ENCODE data around the gene ZNF205. TPM values are rescaled to one million over a fixed set of nuclear protein-coding genes. Genes with fewer than 3 reads are reported as not detected.

The ZNF205 gene
- total and polyA plus RNA-seq, 2 experiments from 2014 or later, result 16.6 to 29.1 TPM

DNA sequence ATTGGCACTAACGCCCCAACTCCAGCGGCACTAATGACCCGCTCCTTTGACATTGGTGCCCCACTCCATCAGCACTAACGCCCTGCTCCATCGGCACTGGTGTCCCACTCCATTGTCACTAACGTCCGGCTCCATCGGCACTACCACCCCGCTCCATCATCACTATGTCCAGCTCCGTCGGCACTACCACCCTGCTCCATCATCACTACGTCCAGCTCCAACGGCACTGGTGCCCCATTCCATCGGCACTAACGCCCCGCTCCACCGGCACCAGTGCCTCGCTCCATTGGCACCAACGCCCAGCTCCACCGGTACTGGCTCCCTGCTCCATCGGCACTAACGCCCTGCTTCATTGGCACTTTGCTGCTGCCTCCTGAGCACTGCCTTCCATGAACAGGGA is 29.9 kb downstream of the ZNF205 start (continued):
- TF ChIP-seq, protein P1, sequence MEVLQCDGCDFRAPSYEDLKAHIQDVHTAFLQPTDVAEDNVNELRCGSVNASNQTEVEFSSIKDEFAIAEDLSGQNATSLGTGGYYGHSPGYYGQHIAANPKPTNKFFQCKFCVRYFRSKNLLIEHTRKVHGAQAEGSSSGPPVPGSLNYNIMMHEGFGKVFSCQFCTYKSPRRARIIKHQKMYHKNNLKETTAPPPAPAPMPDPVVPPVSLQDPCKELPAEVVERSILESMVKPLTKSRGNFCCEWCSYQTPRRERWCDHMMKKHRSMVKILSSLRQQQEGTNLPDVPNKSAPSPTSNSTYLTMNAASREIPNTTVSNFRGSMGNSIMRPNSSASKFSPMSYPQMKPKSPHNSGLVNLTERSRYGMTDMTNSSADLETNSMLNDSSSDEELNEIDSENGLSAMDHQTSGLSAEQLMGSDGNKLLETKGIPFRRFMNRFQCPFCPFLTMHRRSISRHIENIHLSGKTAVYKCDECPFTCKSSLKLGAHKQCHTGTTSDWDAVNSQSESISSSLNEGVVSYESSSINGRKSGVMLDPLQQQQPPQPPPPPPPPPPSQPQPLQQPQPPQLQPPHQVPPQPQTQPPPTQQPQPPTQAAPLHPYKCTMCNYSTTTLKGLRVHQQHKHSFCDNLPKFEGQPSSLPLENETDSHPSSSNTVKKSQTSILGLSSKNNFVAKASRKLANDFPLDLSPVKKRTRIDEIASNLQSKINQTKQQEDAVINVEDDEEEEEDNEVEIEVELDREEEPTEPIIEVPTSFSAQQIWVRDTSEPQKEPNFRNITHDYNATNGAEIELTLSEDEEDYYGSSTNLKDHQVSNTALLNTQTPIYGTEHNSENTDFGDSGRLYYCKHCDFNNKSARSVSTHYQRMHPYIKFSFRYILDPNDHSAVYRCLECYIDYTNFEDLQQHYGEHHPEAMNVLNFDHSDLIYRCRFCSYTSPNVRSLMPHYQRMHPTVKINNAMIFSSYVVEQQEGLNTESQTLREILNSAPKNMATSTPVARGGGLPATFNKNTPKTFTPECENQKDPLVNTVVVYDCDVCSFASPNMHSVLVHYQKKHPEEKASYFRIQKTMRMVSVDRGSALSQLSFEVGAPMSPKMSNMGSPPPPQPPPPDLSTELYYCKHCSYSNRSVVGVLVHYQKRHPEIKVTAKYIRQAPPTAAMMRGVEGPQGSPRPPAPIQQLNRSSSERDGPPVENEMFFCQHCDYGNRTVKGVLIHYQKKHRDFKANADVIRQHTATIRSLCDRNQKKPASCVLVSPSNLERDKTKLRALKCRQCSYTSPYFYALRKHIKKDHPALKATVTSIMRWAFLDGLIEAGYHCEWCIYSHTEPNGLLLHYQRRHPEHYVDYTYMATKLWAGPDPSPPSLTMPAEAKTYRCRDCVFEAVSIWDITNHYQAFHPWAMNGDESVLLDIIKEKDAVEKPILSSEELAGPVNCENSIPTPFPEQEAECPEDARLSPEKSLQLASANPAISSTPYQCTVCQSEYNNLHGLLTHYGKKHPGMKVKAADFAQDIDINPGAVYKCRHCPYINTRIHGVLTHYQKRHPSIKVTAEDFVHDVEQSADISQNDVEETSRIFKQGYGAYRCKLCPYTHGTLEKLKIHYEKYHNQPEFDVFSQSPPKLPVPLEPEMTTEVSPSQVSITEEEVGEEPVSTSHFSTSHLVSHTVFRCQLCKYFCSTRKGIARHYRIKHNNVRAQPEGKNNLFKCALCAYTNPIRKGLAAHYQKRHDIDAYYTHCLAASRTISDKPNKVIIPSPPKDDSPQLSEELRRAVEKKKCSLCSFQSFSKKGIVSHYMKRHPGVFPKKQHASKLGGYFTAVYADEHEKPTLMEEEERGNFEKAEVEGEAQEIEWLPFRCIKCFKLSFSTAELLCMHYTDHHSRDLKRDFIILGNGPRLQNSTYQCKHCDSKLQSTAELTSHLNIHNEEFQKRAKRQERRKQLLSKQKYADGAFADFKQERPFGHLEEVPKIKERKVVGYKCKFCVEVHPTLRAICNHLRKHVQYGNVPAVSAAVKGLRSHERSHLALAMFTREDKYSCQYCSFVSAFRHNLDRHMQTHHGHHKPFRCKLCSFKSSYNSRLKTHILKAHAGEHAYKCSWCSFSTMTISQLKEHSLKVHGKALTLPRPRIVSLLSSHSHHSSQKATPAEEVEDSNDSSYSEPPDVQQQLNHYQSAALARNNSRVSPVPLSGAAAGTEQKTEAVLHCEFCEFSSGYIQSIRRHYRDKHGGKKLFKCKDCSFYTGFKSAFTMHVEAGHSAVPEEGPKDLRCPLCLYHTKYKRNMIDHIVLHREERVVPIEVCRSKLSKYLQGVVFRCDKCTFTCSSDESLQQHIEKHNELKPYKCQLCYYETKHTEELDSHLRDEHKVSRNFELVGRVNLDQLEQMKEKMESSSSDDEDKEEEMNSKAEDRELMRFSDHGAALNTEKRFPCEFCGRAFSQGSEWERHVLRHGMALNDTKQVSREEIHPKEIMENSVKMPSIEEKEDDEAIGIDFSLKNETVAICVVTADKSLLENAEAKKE (CRISPR knock-in tag; IDR thresholded peaks at IDR 0.05), result no peak
- no peak for TF ChIP-seq EZH2 (IDR thresholded peaks at IDR 0.05; ENCODE audit: low read depth, unreplicated experiment)
- TF ChIP-seq NANOG (IDR thresholded peaks at IDR 0.05; ENCODE audit: borderline replicate concordance), result no peak

DNA sequence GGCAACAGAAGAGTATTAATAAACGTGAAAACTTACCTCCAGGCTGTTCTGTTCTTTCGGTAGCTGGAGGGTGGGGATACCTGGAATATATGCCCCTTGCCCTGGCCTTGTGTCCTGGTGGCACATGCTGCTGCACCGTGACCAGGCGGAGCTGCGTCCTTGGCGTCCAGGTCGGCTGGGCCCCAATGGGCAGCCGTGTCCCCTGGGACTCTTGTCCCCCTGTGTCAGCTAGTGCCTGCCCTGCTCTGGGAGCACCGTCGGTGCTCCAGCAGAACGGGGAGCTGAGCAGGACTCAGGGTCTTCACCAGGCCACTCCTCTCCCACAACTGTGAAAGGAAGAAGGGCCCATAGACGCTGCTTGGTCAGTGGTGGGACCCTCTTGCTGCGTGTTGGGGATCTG is 30.4 kb downstream of the ZNF205 start:
- H2AFZ ChIP-seq, result no peak overlapping the region
- peaks cover 17% of the 10 kb centered on the region for H3K27me3 Mint-ChIP-seq (ENCODE audit: insufficient read depth, low read depth, poor library complexity)
- H3K9me3 Mint-ChIP-seq, result peaks cover 3% of the 10 kb centered on the region; the same call in 2 of the 3 replicates
- H3K9me2 ChIP-seq (ENCODE audit: insufficient read depth), result no peaks in the 10 kb centered on the region
- ATAC-seq (no peak), DNase-seq (ENCODE audit: low spot score) (no peak)
- 0 out of 2 replicates have a peak, but pooled peaks cover 5% of the 10 kb centered on the region for H3F3A ChIP-seq (replicated peaks; ENCODE audit: low read depth)
- peaks cover 3% of the 10 kb centered on the region; the same call in 1 of the 2 replicates for H3K27me3 ChIP-seq (ENCODE audit: insufficient read depth)
- H3K4me3 Mint-ChIP-seq, result no peak overlapping the region
- H3K27ac Mint-ChIP-seq, result no peak overlapping the region
- no peak overlapping the region for H3K4me3 ChIP-seq
- H3K27ac ChIP-seq (ENCODE audit: low read depth), result no peak overlapping the region
- no peak overlapping the region for H3K4me2 ChIP-seq
- H3K36me3 Mint-ChIP-seq (ENCODE audit: low read depth), result peaks cover 6% of the 10 kb centered on the region
- no peaks in the 10 kb centered on the region for H3K79me2 ChIP-seq (replicated peaks; ENCODE audit: insufficient read depth)
- H3K4me1 Mint-ChIP-seq, result peaks cover 5% of the 10 kb centered on the region; the same call in 1 of the 3 replicates
- H4K20me1 ChIP-seq (replicated peaks; ENCODE audit: insufficient read depth), result no peaks in the 10 kb centered on the region
- no peak for TF ChIP-seq POLR2AphosphoS5 (IDR thresholded peaks at IDR 0.05; ENCODE audit: low read depth)
- no peak for TF ChIP-seq STAT1 (IDR thresholded peaks at IDR 0.05; ENCODE audit: unreplicated experiment)
- no peak for TF ChIP-seq CREB1 (CRISPR knock-in tag; IDR thresholded peaks at IDR 0.05; ENCODE audit: low read depth)
- TF ChIP-seq, protein P2, sequence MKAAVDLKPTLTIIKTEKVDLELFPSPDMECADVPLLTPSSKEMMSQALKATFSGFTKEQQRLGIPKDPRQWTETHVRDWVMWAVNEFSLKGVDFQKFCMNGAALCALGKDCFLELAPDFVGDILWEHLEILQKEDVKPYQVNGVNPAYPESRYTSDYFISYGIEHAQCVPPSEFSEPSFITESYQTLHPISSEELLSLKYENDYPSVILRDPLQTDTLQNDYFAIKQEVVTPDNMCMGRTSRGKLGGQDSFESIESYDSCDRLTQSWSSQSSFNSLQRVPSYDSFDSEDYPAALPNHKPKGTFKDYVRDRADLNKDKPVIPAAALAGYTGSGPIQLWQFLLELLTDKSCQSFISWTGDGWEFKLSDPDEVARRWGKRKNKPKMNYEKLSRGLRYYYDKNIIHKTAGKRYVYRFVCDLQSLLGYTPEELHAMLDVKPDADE (IDR thresholded peaks at IDR 0.05), result no peak
- TF ChIP-seq, protein P3, sequence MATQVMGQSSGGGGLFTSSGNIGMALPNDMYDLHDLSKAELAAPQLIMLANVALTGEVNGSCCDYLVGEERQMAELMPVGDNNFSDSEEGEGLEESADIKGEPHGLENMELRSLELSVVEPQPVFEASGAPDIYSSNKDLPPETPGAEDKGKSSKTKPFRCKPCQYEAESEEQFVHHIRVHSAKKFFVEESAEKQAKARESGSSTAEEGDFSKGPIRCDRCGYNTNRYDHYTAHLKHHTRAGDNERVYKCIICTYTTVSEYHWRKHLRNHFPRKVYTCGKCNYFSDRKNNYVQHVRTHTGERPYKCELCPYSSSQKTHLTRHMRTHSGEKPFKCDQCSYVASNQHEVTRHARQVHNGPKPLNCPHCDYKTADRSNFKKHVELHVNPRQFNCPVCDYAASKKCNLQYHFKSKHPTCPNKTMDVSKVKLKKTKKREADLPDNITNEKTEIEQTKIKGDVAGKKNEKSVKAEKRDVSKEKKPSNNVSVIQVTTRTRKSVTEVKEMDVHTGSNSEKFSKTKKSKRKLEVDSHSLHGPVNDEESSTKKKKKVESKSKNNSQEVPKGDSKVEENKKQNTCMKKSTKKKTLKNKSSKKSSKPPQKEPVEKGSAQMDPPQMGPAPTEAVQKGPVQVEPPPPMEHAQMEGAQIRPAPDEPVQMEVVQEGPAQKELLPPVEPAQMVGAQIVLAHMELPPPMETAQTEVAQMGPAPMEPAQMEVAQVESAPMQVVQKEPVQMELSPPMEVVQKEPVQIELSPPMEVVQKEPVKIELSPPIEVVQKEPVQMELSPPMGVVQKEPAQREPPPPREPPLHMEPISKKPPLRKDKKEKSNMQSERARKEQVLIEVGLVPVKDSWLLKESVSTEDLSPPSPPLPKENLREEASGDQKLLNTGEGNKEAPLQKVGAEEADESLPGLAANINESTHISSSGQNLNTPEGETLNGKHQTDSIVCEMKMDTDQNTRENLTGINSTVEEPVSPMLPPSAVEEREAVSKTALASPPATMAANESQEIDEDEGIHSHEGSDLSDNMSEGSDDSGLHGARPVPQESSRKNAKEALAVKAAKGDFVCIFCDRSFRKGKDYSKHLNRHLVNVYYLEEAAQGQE (IDR thresholded peaks at IDR 0.05; ENCODE audit: unreplicated experiment), result no peak
- no peak for TF ChIP-seq JUNB (IDR thresholded peaks at IDR 0.05; ENCODE audit: unreplicated experiment)
- TF ChIP-seq EZH2 (IDR thresholded peaks at IDR 0.05; ENCODE audit: low read depth, unreplicated experiment), result no peak
- no peak for TF ChIP-seq EZH2phosphoT487 (IDR thresholded peaks at IDR 0.05; ENCODE audit: unreplicated experiment)
- TF ChIP-seq ZNF331 (CRISPR knock-in tag; IDR thresholded peaks at IDR 0.05; ENCODE audit: low read depth), result no peak
- no peaks in the 10 kb centered on the region; the same call in 1 of the 2 replicates for H3K36me3 ChIP-seq (ENCODE audit: insufficient read depth)
- no peaks in the 10 kb centered on the region for H3K4me1 ChIP-seq (ENCODE audit: insufficient read depth)
